Heart left ventricle (tissue), 16 donors: ENCODE data around the gene PDCD1. TPM values are rescaled to one million over a fixed set of nuclear protein-coding genes. Genes with fewer than 3 reads are reported as not detected.

Experiments used
- ATAC-seq, 4 donors: fragments of 200-7000 bp; cut with Tn5 transposase; one replicate each; pipeline ENCODE4 v1.9.1; 2020 to 2022; ENCODE audit warnings: moderate library complexity in 4 of 4, mild to moderate bottlenecking in 3 of 4, moderate number of reproducible peaks in 1 of 4
- DNase-seq, 5 donors: peaks; one replicate each; pipeline ENCODE4 v3.0.0-alpha.2; 2020
- H3K27ac ChIP-seq, 12 donors: fragments of 200-600 bp; sonication (generic) in 4 of 12; one replicate each; pipeline versions ENCODE4 v1.5.0 to v1.8.0; 2016 to 2022; ENCODE audit warnings: mild to moderate bottlenecking in 2 of 12
- H3K27me3 ChIP-seq, 9 donors: fragments of 200-600 bp; sonication (generic) in 2 of 9; one replicate each; pipeline versions ENCODE4 v1.5.1 to v1.8.0; 2016 to 2022; ENCODE audit warnings: mild to moderate bottlenecking in 3 of 9
- H3K36me3 ChIP-seq, 9 donors: fragments of 200-600 bp; sonication (generic) in 2 of 9; one replicate each; pipeline versions ENCODE4 v1.5.0 to v1.8.0; 2018 to 2022; ENCODE audit warnings: mild to moderate bottlenecking in 2 of 9
- H3K4me1 ChIP-seq, 12 donors: fragments of 200-600 bp; sonication (generic) in 4 of 12; one replicate each; pipeline versions ENCODE4 v1.5.0 to v1.8.0; 2016 to 2022; ENCODE audit warnings: mild to moderate bottlenecking in 3 of 12
- H3K4me3 ChIP-seq, 12 donors: fragments of 200-600 bp; sonication (generic) in 4 of 12; one replicate each; pipeline versions ENCODE4 v1.5.0 to v1.8.0; 2017 to 2022; ENCODE audit warnings: mild to moderate bottlenecking in 9 of 12, moderate library complexity in 4 of 12
- H3K9me3 ChIP-seq, 12 donors: fragments of 200-600 bp; sonication (generic) in 4 of 12; one replicate each; pipeline versions ENCODE4 v1.5.0 to v1.8.0; 2016 to 2022; ENCODE audit warnings: mild to moderate bottlenecking in 1 of 12
- POLR2A ChIP-seq, 2 donors: fragments of 450-650 bp; IDR thresholded peaks; one replicate each; pipeline ENCODE4 v1.6.1; 2017; ENCODE audit warnings: antibody characterized with exemption in 2 of 2, mild to moderate bottlenecking in 2 of 2, moderate library complexity in 2 of 2
- WGBS, 4 donors: extraction: QIAGEN DNeasy Blood & Tissue Kit in 2 of 4; methylation state at CpG; one replicate each; pipeline versions ENCODE4 v1.1.5 to v1.1.7; 2013 to 2018; 5-methylcytosine and 5-hydroxymethylcytosine counted together
- intact Hi-C, 10 donors: fragments of 100-400 bp; cut with DNase I; formaldehyde crosslinking; loops; one replicate each; pipeline versions ENCODE4 v1.11.1 to v1.14.2; 2022
- polyA plus RNA-seq, 2 donors: library from polyadenylated mRNA; stranded (reverse); fragments of 200-250 nt; gene quantifications; one replicate each; pipeline ENCODE4 v1.2.3, GENCODE V29; 2013
- total RNA-seq, 9 donors: library from RNA; depleted of rRNA in 2 of 9; stranded (reverse); fragments of >200 nt in 2 of 9; fragmentation: NEBNext Ultra II Directional in 3 of 9; extraction: Animal tissue kit (Norgen Biotek cat#: 25700) in 3 of 9; gene quantifications; one replicate each; pipeline versions ENCODE4 v1.1.0 to v1.2.4, GENCODE V29; 2016 to 2023
- TF ChIP-seq, protein P1 (sequence below), 12 donors: fragments of 200-600 bp; sonication (generic) in 4 of 12; IDR thresholded peaks; one replicate each; pipeline versions ENCODE4 v1.5.0 to v1.8.0; 2018 to 2022; ENCODE audit warnings: antibody characterized with exemption in 12 of 12, mild to moderate bottlenecking in 5 of 12
- donor health status: ischemic (EF 13 %, LVEDD 7.1; RV severe dilation, severe dysfunction).
- donor health status: healthy with polysubstance abuse.
- donor health status: DM: no; HTN: yes; CAD: no.
- donor health status: DM: no; HTN: no; CAD: no.
- donor health status: ischemic (EF 25% LVEDD 6.9; RV normal size, moderate dysfunction).
- donor health status: ischemic (EF 25% LVEDD 5.7; RV mildly dilated, moderate dysfunction).
- donor health status: healthy.
- donor health status: DM: yes; HTN: yes; CAD: no.
- donor health status: ischemic (EF 35%, LVEDD 5.7; RV mildly dilated, moderate dysfunction).
- donor health status: nonischemic (EF 11% LVEDD 7.7; RV severe dilation, severe dysfunction).
- donor health status: DM: yes; HTN: yes; CAD: no.
- donor health status: PGD.
- donor health status: ischemic (EF 29% LVEDD 5.4; RV normal size, mild dysfunction).
- donor health status: nonischemic (EF 23%, LVEDD 6.1; RV moderate dilation, normal function).

PDCD1 gene
- total and polyA plus RNA-seq, 11 donors, result 0.27 to 7.6 (median 1.4) TPM

GRCh38 chr2:241857572-241858121 is 1.0 kb downstream of the PDCD1 start:
- H3K36me3 ChIP-seq, result no peaks in the 10 kb centered on the region
- peaks cover 4 to 47% (median 28%) of the 10 kb centered on the region in 12 donors for H3K4me1 ChIP-seq
- H3K9me3 ChIP-seq, result no peaks in the 10 kb centered on the region
- no peak for TF ChIP-seq POLR2A (IDR thresholded peaks at IDR 0.05)
- TF ChIP-seq, protein P1, sequence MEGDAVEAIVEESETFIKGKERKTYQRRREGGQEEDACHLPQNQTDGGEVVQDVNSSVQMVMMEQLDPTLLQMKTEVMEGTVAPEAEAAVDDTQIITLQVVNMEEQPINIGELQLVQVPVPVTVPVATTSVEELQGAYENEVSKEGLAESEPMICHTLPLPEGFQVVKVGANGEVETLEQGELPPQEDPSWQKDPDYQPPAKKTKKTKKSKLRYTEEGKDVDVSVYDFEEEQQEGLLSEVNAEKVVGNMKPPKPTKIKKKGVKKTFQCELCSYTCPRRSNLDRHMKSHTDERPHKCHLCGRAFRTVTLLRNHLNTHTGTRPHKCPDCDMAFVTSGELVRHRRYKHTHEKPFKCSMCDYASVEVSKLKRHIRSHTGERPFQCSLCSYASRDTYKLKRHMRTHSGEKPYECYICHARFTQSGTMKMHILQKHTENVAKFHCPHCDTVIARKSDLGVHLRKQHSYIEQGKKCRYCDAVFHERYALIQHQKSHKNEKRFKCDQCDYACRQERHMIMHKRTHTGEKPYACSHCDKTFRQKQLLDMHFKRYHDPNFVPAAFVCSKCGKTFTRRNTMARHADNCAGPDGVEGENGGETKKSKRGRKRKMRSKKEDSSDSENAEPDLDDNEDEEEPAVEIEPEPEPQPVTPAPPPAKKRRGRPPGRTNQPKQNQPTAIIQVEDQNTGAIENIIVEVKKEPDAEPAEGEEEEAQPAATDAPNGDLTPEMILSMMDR (IDR thresholded peaks at IDR 0.05), result no peak
- peaks cover 0 to 9% (median under 1%) of the 10 kb centered on the region in 9 donors for H3K27me3 ChIP-seq
- intact Hi-C loops, result loop anchor here in 1 of 10 donors (5.0 kb wide), 1 partner anchor 45 kb away; no protein-coding TSS in a partner anchor
- H3K27ac ChIP-seq, result peak overlapping the region in 2 of 12 donors; percentile 94 to 95
- WGBS, 4 donors, result 84 to 88% (median 87%) methylated on average over 15 to 18 of the region's 18 CpGs
- H3K4me3 ChIP-seq, result peak overlapping the region in 1 of 12 donors; percentile 48
- no peak for ATAC-seq
- peak in 2 of 5 donors; percentile 24 to 48 for DNase-seq

GRCh38 chr2:241857041-241857541 is 1.6 kb downstream of the PDCD1 start:
- intact Hi-C loops, result loop anchor here in 1 of 10 donors (5.0 kb wide), 1 partner anchor 45 kb away; no protein-coding TSS in a partner anchor
- TF ChIP-seq, protein P1 (IDR thresholded peaks at IDR 0.05), result no peak
- no peak for TF ChIP-seq POLR2A (IDR thresholded peaks at IDR 0.05)
- DNase-seq (peak in 2 of 5 donors; percentile 24 to 60), ATAC-seq (no peak)
- Histone ChIP-seq H3K4me3 (peak overlapping the region in 1 of 12 donors; percentile 48), H3K27me3 (peaks cover 0 to 7% (median 0%) of the 10 kb centered on the region in 9 donors), H3K4me1 (peaks cover 4 to 47% (median 28%) of the 10 kb centered on the region in 12 donors), H3K9me3 (no peaks in the 10 kb centered on the region), H3K36me3 (no peaks in the 10 kb centered on the region), H3K27ac (no peak overlapping the region)
- whole genome bisulfite sequencing, 4 donors, result 84 to 92% (median 88%) methylated on average over 26 to 28 of the region's 28 CpGs

- intact Hi-C loops, result loop anchor here in 1 of 10 donors (5.0 kb wide), 1 partner anchor 44 kb away; no protein-coding TSS in a partner anchor
- WGBS, 4 donors, result 71 to 82% (median 78%) methylated on average over 16 to 20 of the region's 20 CpGs
These were observed 2.7 kb downstream of the PDCD1 start for GRCh38 chr2:241855888-241856422.

More at GRCh38 chr2:241855888-241856422, 2.7 kb downstream of the PDCD1 start:
- ATAC-seq (no peak), DNase-seq (peak in 2 of 5 donors; percentile 22 to 38)
- Histone ChIP-seq H3K4me1 (peaks cover 4 to 47% (median 28%) of the 10 kb centered on the region in 12 donors), H3K36me3 (no peaks in the 10 kb centered on the region), H3K27me3 (peaks cover 0 to 4% (median 0%) of the 10 kb centered on the region in 9 donors), H3K27ac (peak overlapping the region in 2 of 12 donors; percentile 69 to 78), H3K4me3 (no peak overlapping the region), H3K9me3 (no peaks in the 10 kb centered on the region)
- TF ChIP-seq, protein P1 (IDR thresholded peaks at IDR 0.05), result no peak
- no peak for TF ChIP-seq POLR2A (IDR thresholded peaks at IDR 0.05)
